ENCODE measurements around the gene TAS2R40. TPM values are rescaled to one million over a fixed set of nuclear protein-coding genes. Genes with fewer than 3 reads are reported as not detected.

Gene TAS2R40
- total and polyA plus RNA-seq, 2 donors (not counting 1 experiment from before 2014, with no cell fraction given): not detected

DNA sequence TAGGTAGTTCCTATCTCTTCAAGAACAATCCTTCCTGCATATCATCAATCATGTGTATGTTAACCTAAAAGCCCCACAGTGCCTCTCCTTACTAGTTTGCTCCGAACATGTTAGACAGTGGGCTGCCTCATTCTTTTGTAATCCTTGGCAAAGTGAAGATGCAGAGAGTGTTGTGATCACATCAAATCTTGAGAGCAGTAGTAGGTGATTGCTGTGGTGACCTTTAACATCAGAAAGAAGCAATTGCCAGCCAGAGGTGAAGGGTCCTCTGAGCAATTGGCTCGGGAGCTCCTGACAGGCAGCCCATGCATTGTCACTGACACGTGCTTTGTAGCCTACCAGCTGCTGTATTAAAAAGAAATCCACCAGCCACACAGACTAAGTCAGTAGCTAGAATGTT, 21.8 kb downstream of the TAS2R40 start:
- Histone ChIP-seq H3K79me2 (ENCODE audit: control insufficient read depth, insufficient read depth, low read length) (no peaks in the 10 kb centered on the region), H3K27me3 (ENCODE audit: control insufficient read depth, insufficient read depth, low read length) (peaks cover 2% of the 10 kb centered on the region), H4K20me1 (ENCODE audit: control insufficient read depth, extremely low read depth, insufficient read depth, low read length) (no peaks in the 10 kb centered on the region), H3K4me2 (ENCODE audit: extremely low read depth, insufficient read depth, low read length) (no peak overlapping the region), H3K9ac (ENCODE audit: insufficient read depth, low read length) (no peak overlapping the region), H3K36me3 (ENCODE audit: control insufficient read depth, insufficient read depth, low read length) (no peaks in the 10 kb centered on the region), H2AFZ (ENCODE audit: low read length) (no peak overlapping the region), H3K4me3 (replicated peaks in 1 of 4; ENCODE audit: control extremely low read depth in 1 of 4, insufficient read depth in 1 of 4, low read depth in 3 of 4, low read length in 4 of 4) (no peak overlapping the region), H3K27ac (ENCODE audit: insufficient read depth, low read length) (no peak overlapping the region), H3K4me1 (ENCODE audit: control insufficient read depth, extremely low read depth, insufficient read depth, low read length) (peaks cover 2% of the 10 kb centered on the region), H3K9me3 (ENCODE audit: control insufficient read depth, insufficient read depth, low read depth, low read length) (no peaks in the 10 kb centered on the region)
- TF ChIP-seq EZH2 (IDR thresholded peaks at IDR 0.05; ENCODE audit: low read length, missing control alignments): no peak
- TF ChIP-seq, protein P1, sequence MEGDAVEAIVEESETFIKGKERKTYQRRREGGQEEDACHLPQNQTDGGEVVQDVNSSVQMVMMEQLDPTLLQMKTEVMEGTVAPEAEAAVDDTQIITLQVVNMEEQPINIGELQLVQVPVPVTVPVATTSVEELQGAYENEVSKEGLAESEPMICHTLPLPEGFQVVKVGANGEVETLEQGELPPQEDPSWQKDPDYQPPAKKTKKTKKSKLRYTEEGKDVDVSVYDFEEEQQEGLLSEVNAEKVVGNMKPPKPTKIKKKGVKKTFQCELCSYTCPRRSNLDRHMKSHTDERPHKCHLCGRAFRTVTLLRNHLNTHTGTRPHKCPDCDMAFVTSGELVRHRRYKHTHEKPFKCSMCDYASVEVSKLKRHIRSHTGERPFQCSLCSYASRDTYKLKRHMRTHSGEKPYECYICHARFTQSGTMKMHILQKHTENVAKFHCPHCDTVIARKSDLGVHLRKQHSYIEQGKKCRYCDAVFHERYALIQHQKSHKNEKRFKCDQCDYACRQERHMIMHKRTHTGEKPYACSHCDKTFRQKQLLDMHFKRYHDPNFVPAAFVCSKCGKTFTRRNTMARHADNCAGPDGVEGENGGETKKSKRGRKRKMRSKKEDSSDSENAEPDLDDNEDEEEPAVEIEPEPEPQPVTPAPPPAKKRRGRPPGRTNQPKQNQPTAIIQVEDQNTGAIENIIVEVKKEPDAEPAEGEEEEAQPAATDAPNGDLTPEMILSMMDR (conservative IDR thresholded peaks at IDR 0.05 in 1 of 2, IDR thresholded peaks at IDR 0.05 in 1 of 2; ENCODE audit: low read depth in 1 of 2, low read length in 2 of 2): no peak
- DNase-seq (ENCODE audit: low read depth in 2 of 2): peak in 1 of 2 donors; percentile 16

DNA sequence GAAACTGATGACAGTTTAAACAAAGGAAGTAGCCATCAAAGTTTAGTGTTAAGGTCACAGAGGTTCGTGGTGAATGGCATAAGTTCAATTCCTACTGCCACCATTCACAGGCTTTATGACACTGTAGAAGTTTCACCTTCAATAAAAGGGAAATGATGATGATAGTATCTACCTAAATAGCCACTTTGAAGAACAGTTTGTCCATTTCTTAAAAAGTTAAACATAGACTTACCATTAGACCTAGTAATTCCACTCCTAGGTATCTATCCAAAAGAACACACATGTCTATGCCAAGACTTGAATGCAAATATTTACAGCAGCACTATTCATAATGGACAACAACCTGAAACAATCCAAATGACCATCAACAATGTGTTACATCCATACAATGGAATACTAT, 22.5 kb downstream of the TAS2R40 start:
- no peak for DNase-seq (ENCODE audit: low read depth in 2 of 2)
- H3K27me3 ChIP-seq (ENCODE audit: control insufficient read depth, insufficient read depth, low read length): peaks cover 2% of the 10 kb centered on the region

DNA sequence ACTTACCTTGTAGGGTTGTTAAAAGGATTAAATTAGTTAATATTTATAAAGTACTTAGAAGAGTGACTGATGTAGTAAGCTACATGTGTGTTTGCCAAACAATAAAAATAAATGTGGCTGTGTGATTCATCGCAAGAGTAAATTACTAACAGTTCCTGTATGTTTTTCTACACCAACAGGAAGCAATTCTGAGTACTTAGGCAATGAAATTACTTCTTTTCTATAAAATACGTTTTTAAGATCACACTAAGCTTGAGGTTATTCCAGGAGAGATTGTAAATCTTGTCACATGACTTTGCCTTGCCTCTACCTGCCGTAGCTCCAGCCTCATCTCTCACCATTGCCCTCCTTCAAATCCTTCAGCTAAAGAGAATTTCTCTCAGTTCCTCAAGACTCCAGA, 23.3 kb downstream of the TAS2R40 start:
- Histone ChIP-seq H3K27ac (ENCODE audit: insufficient read depth, low read length) (no peak overlapping the region), H4K20me1 (ENCODE audit: control insufficient read depth, extremely low read depth, insufficient read depth, low read length) (no peaks in the 10 kb centered on the region), H3K4me2 (ENCODE audit: extremely low read depth, insufficient read depth, low read length) (no peak overlapping the region), H3K79me2 (ENCODE audit: control insufficient read depth, insufficient read depth, low read length) (no peaks in the 10 kb centered on the region), H3K9ac (ENCODE audit: insufficient read depth, low read length) (no peak overlapping the region), H2AFZ (ENCODE audit: low read length) (no peak overlapping the region), H3K4me3 (replicated peaks in 1 of 4; ENCODE audit: control extremely low read depth in 1 of 4, insufficient read depth in 1 of 4, low read depth in 3 of 4, low read length in 4 of 4) (no peak overlapping the region), H3K27me3 (ENCODE audit: control insufficient read depth, insufficient read depth, low read length) (peaks cover 2% of the 10 kb centered on the region), H3K4me1 (ENCODE audit: control insufficient read depth, extremely low read depth, insufficient read depth, low read length) (peaks cover 2% of the 10 kb centered on the region), H3K36me3 (ENCODE audit: control insufficient read depth, insufficient read depth, low read length) (no peaks in the 10 kb centered on the region), H3K9me3 (ENCODE audit: control insufficient read depth, insufficient read depth, low read depth, low read length) (no peaks in the 10 kb centered on the region)
- peak in 1 of 2 donors; percentile 15 for DNase-seq (ENCODE audit: low read depth in 2 of 2)
- TF ChIP-seq, protein P1 (conservative IDR thresholded peaks at IDR 0.05 in 1 of 2, IDR thresholded peaks at IDR 0.05 in 1 of 2; ENCODE audit: low read depth in 1 of 2, low read length in 2 of 2): no peak
- no peak for TF ChIP-seq EZH2 (IDR thresholded peaks at IDR 0.05; ENCODE audit: low read length, missing control alignments)

More for the DNA sequence above, 22.5 kb downstream of the TAS2R40 start:
- H3K9me3 ChIP-seq (ENCODE audit: control insufficient read depth, insufficient read depth, low read depth, low read length): no peaks in the 10 kb centered on the region
- H3K4me3 ChIP-seq (replicated peaks in 1 of 4; ENCODE audit: control extremely low read depth in 1 of 4, insufficient read depth in 1 of 4, low read depth in 3 of 4, low read length in 4 of 4): no peak overlapping the region
- no peak for TF ChIP-seq EZH2 (IDR thresholded peaks at IDR 0.05; ENCODE audit: low read length, missing control alignments)
- TF ChIP-seq, protein P1 (conservative IDR thresholded peaks at IDR 0.05 in 1 of 2, IDR thresholded peaks at IDR 0.05 in 1 of 2; ENCODE audit: low read depth in 1 of 2, low read length in 2 of 2): no peak
- H3K4me1 ChIP-seq (ENCODE audit: control insufficient read depth, extremely low read depth, insufficient read depth, low read length): peaks cover 2% of the 10 kb centered on the region
- H3K36me3 ChIP-seq (ENCODE audit: control insufficient read depth, insufficient read depth, low read length): no peaks in the 10 kb centered on the region
- H2AFZ ChIP-seq (ENCODE audit: low read length): no peak overlapping the region
- H4K20me1 ChIP-seq (ENCODE audit: control insufficient read depth, extremely low read depth, insufficient read depth, low read length): no peaks in the 10 kb centered on the region
- no peak overlapping the region for H3K27ac ChIP-seq (ENCODE audit: insufficient read depth, low read length)
- no peak overlapping the region for H3K9ac ChIP-seq (ENCODE audit: insufficient read depth, low read length)
- no peak overlapping the region for H3K4me2 ChIP-seq (ENCODE audit: extremely low read depth, insufficient read depth, low read length)
- H3K79me2 ChIP-seq (ENCODE audit: control insufficient read depth, insufficient read depth, low read length): no peaks in the 10 kb centered on the region

Data from fibroblast of lung (primary cell).